Small intestine (tissue), 7 donors: Measurements from ENCODE around the gene CNGA4. TPM values are rescaled to one million over a fixed set of nuclear protein-coding genes. Genes with fewer than 3 reads are reported as not detected.
"Not testable (repeated sequence)": the region's sequence is repeated elsewhere in the genome, so short reads cannot be mapped to it uniquely, and the experiment has no call there.

Experiments used
- DNase-seq, 2 donors: peaks; one replicate each; pipeline versions ENCODE4 v3.0.0 to v3.0.0-alpha.2; 2013
- FAIRE-seq: peaks from 2 replicates; lab custom pipeline; 2012; peaks lifted over from hg19 to GRCh38; lab: Jason Lieb, UNC
- H3K27ac ChIP-seq, 3 donors: one replicate each; pipeline ENCODE4 v1.5.1; 2013; ENCODE audit warnings: low read length in 2 of 3, mild to moderate bottlenecking in 2 of 3, control low read depth in 1 of 3, inconsistent platforms in 1 of 3, low read depth in 1 of 3, moderate library complexity in 1 of 3
- H3K27me3 ChIP-seq, 3 donors: one replicate each; pipeline ENCODE4 v1.6.1; 2013; ENCODE audit warnings: low read length in 3 of 3, inconsistent platforms in 1 of 3; ENCODE audit not compliant: control insufficient read depth in 3 of 3, insufficient read depth in 3 of 3
- H3K36me3 ChIP-seq, 3 donors: one replicate each; pipeline ENCODE4 v1.6.1; 2013; ENCODE audit warnings: low read length in 3 of 3, inconsistent platforms in 1 of 3, low read depth in 1 of 3, mild to moderate bottlenecking in 1 of 3, moderate library complexity in 1 of 3; ENCODE audit not compliant: control insufficient read depth in 3 of 3, insufficient read depth in 2 of 3
- H3K4me1 ChIP-seq, 3 donors: one replicate each; pipeline ENCODE4 v1.6.1; 2013; ENCODE audit warnings: low read length in 2 of 3, inconsistent platforms in 1 of 3, low read depth in 1 of 3, mild to moderate bottlenecking in 1 of 3, moderate library complexity in 1 of 3; ENCODE audit not compliant: control insufficient read depth in 3 of 3, insufficient read depth in 2 of 3
- H3K4me3 ChIP-seq, 3 donors: one replicate each; pipeline ENCODE4 v1.5.1; 2013; ENCODE audit warnings: low read length in 3 of 3, control low read depth in 1 of 3, inconsistent platforms in 1 of 3, low read depth in 1 of 3, mild to moderate bottlenecking in 1 of 3, moderate library complexity in 1 of 3
- H3K9me3 ChIP-seq, 2 donors: one replicate each; pipeline ENCODE4 v1.6.1; 2013; ENCODE audit warnings: low read depth in 1 of 2, low read length in 1 of 2; ENCODE audit not compliant: control insufficient read depth in 2 of 2, insufficient read depth in 1 of 2
- WGBS, 3 donors: extraction: QIAGEN DNeasy Blood & Tissue Kit; methylation state at CpG; one replicate each; pipeline ENCODE4 v1.1.7; 2013; 5-methylcytosine and 5-hydroxymethylcytosine counted together
- polyA plus RNA-seq, 4 donors: library from polyadenylated mRNA; stranded (reverse) in 3 of 4; unstranded in 1 of 4; fragments of 200-250 nt in 3 of 4; fragments of 120-200 nt in 1 of 4; gene quantifications; one replicate each; pipeline versions ENCODE4 v1.2.1 to v1.2.3, GENCODE V29; 2013
- donor health status: healthy with polysubstance abuse.
- donor health status: control.
- donor health status: control.
- donor health status: Bipolar disorder and iron deficiency.
- donor health status: healthy.

Gene CNGA4
- polyA plus RNA-seq, 4 donors: 0.09 to 0.32 TPM; not detected in 2

DNA sequence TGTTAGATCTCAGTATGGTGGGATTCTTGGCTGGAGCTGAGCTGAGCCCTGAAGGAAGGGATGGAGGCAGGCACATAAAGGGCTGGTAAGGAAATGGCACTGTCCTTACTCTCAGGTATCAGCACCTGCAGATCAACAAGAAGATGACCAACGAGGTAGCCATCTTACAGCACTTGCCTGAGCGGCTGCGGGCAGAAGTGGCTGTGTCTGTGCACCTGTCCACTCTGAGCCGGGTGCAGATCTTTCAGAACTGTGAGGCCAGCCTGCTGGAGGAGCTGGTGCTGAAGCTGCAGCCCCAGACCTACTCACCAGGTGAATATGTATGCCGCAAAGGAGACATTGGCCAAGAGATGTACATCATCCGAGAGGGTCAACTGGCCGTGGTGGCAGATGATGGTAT is 2.4 kb downstream of the CNGA4 start:
- no peak for FAIRE-seq
- no peaks in the 10 kb centered on the region for H3K9me3 ChIP-seq
- 90 to 94% (median 93%) methylated on average over 7 of the region's 7 CpGs for WGBS, 3 donors
- no peaks in the 10 kb centered on the region for H3K36me3 ChIP-seq
- no peak overlapping the region for H3K27ac ChIP-seq
- no peak overlapping the region for H3K4me3 ChIP-seq
- H3K4me1 ChIP-seq: peaks cover 0 to 5% (median 0%) of the 10 kb centered on the region in 3 donors
- DNase-seq: no peak
- H3K27me3 ChIP-seq: peaks cover 0 to 3% (median 0%) of the 10 kb centered on the region in 3 donors

DNA sequence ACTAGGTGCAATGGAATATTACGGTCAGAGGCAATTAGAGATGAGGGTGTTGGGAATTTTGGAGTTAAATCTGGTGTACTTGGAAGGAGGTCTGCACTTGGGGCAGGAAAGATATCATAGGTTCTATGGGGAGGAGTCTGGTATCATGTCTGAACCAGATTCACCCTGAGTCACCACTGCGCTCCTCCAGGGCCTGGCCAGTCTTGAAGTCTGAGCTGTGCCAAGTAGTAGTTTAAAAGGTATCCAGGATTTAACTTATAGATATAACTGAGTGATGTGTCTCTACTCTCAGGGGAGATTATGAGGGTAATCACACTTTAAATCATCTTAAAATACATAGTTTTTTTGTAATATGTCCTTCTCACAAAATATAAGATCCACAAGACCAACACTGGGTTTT is 6.6 kb downstream of the CNGA4 start:
- no peaks in the 10 kb centered on the region for H3K36me3 ChIP-seq
- DNase-seq: no peak
- WGBS, 3 donors: 92 to 97% (median 95%) methylated on average over 2 of the region's 2 CpGs
- H3K4me3 ChIP-seq: no peak overlapping the region
- no peaks in the 10 kb centered on the region for H3K9me3 ChIP-seq
- H3K27me3 ChIP-seq: peaks cover 0 to 3% (median 0%) of the 10 kb centered on the region in 3 donors
- H3K27ac ChIP-seq: no peak overlapping the region
- no peak for FAIRE-seq
- H3K4me1 ChIP-seq: peaks cover 0 to 6% (median 5%) of the 10 kb centered on the region in 3 donors

DNA sequence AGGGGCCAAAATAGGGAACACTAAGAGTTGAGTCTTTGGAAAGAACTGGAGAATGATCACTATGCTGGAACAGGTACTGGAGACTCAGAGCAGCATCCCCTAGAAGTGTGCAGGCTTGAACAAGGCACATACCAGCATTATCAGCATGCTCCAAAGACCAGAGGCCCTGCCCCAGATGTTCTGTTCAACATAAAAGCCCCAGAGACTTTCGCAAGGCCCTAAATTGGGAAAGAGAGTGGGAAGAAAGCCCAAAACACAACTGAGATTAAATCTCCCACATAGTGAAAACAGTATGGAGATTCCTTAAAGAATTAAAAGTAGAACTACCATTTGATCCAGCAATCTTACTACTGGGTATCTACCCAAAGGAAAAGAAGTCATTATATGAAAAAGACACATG is 9.4 kb downstream of the CNGA4 start:
- 89 to 100% (median 91%) methylated on average over 1 of the region's 1 CpG for WGBS, 3 donors
- H3K9me3 ChIP-seq: no peaks in the 10 kb centered on the region
- H3K4me3 ChIP-seq: no peak overlapping the region
- peaks cover 0 to 3% (median 0%) of the 10 kb centered on the region in 3 donors for H3K27me3 ChIP-seq
- H3K27ac ChIP-seq: no peak overlapping the region
- peaks cover 9 to 30% (median 10%) of the 10 kb centered on the region in 3 donors for H3K4me1 ChIP-seq
- DNase-seq (no peak), FAIRE-seq (no peak)
- H3K36me3 ChIP-seq: no peaks in the 10 kb centered on the region

DNA sequence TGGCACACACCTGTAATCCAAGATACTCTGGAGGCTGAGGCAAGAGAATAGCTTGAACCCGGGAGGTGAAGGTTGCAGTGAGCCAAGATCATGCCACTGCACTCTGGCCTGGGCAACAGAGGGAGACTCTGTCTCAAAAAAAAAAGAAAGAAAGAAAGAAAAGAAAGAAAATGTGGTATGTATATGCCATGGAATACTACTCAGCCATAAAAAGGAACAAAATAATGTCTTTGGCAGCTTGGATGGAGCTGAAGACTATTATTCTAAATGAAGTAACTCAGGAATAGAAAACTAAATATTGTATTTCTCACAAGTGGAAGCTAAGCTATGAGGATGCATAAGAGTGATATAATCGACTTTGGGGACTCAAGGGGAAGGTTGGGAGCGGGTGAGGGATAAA is 10.0 kb downstream of the CNGA4 start:
- not testable (repeated sequence) for H3K4me3 ChIP-seq, H3K9me3 ChIP-seq, H3K27me3 ChIP-seq, FAIRE-seq, H3K36me3 ChIP-seq, DNase-seq, H3K27ac ChIP-seq
- peaks cover 9 to 32% (median 10%) of the 10 kb centered on the region in 3 donors for H3K4me1 ChIP-seq
- WGBS, 3 donors: 68 to 91% (median 77%) methylated on average over 3 of the region's 3 CpGs

DNA sequence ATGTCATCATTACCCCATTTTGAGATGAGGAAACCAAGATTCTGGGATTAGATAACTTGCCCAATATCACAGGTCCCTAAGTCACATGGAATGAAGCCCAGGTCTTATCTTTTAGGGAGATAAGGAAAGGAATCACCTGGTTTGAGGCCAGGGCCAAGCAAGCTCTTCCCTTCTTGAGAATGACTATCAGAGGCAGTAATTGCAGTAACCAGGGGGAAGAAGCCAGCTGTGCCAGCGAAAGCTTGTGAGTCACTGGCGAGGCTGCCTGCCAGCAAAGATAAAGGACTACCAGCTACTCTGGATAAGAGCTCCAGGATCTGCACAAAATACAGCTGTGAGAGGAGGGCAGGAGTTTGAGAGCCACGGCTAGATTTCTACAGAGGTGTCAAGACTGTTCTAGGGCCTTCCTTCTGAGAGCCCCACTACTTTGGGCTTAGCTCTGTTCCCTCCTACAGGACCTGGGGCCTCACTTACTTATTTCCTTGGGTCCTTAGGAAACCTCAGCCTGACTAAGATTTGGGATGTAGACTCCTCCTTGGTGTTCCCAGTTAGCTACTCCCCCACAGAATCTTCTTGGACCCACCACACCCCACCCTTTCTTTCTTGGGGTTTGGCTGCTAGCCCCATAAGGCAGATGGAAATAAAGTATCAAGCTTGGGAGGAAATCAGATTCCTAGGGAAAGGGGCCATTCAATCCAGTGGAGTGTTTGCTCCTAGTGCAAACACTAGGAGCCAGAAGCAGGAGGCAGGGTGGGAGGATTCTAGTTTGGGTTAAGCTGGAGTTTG is 11.1 kb downstream of the CNGA4 start:
- WGBS, 3 donors: 15 to 45% (median 31%) methylated on average over 3 of the region's 3 CpGs
- no peak for FAIRE-seq
- no peaks in the 10 kb centered on the region for H3K9me3 ChIP-seq
- peaks cover 9 to 32% (median 10%) of the 10 kb centered on the region in 3 donors for H3K4me1 ChIP-seq
- H3K27ac ChIP-seq: no peak overlapping the region
- H3K4me3 ChIP-seq: no peak overlapping the region
- peaks cover 0 to 3% (median 0%) of the 10 kb centered on the region in 3 donors for H3K27me3 ChIP-seq
- H3K36me3 ChIP-seq: no peaks in the 10 kb centered on the region
- peak; percentile 58 to 89 for DNase-seq

DNA sequence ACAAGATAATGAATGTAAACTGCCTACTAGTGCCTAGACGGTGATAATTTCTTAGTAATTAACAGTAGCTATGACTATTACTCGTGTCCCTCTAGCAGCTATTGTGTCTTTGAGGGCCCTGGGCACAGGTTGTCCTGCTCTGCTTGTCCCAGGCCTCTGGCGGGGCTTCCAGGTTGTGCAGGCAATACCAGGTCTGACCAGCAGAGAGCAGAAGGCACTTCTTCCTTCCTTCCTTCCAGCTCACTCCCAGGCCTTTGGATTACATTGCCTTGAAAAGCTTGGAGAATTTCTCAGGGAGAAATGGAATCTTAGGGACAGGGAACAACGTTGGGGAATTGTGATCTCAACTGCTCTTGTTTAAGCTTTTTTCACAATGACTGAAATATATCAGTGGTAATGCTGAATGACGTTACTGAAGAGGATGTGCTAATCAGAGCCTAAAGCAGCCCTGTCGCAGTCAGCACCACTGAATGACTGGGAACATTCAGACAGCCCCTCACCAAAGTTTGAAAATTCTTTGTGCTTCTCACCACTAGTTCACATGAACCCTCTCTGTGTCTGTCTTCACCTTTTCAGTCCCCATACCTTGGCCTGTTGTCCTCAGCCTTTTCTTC is 12.3 kb downstream of the CNGA4 start:
- DNase-seq (peak; percentile 79 to 89), FAIRE-seq (no peak)
- Histone ChIP-seq H3K4me1 (peaks cover 9 to 32% (median 10%) of the 10 kb centered on the region in 3 donors), H3K27ac (peak overlapping the region in 2 of 3 donors; percentile 22 to 88), H3K4me3 (no peak overlapping the region), H3K36me3 (no peaks in the 10 kb centered on the region), H3K9me3 (no peaks in the 10 kb centered on the region), H3K27me3 (no peaks in the 10 kb centered on the region)
- 29 to 47% (median 39%) methylated on average over 6 of the region's 6 CpGs for WGBS, 3 donors

DNA sequence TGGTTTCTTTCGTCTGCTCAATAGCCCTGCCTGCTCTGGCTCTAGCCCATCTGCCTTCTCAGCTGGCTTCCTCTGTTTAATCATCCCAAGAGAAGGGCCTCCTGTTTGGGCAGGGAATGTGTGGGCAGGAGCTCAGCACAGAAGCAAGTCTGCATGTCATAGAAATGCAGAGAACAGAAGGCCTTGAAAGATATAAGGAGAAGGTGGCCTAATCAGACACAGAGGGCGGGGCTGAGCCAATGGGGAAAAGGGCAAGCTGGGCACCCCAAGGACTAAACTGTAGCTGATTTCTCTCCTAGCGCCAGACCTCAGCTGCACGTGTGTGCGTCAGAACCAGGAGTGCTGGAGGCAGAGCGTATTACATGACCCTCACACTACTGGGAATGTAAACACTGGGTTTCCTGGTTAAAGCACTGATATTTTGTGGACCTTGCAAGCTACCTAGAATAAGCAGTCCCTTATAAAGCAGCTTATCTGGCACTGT is 13.1 kb downstream of the CNGA4 start:
- DNase-seq (peak; percentile 83 to 84), FAIRE-seq (no peak)
- peaks cover 9 to 32% (median 10%) of the 10 kb centered on the region in 3 donors for H3K4me1 ChIP-seq
- no peaks in the 10 kb centered on the region for H3K27me3 ChIP-seq
- no peaks in the 10 kb centered on the region for H3K9me3 ChIP-seq
- H3K4me3 ChIP-seq: no peak overlapping the region
- peak overlapping the region in 2 of 3 donors; percentile 22 to 88 for H3K27ac ChIP-seq
- 20 to 59% (median 41%) methylated on average over 6 of the region's 6 CpGs for WGBS, 3 donors
- H3K36me3 ChIP-seq: no peaks in the 10 kb centered on the region

DNA sequence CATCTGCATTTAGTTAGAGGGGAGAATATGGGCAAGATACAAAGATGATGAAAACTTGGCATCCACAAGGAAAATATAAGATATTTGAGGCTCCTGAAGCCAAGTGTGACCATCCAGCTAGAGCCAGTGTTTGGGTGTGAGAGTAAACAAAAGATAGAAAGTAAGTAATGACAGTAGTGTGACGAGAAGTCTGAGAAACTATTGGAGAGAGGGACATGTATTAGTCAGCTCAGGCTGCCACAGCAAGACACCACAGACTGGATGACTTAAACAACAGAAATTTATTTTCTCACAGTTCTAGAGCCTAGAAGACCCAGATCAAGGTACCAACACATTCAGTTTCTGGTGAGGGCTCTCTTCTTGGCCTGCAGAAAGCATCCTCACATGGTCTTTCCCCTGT is 14.3 kb downstream of the CNGA4 start:
- Histone ChIP-seq H3K27me3 (peaks cover 0 to 10% (median 10%) of the 10 kb centered on the region in 3 donors), H3K36me3 (no peaks in the 10 kb centered on the region), H3K9me3 (no peaks in the 10 kb centered on the region), H3K27ac (peak overlapping the region in 1 of 3 donors; percentile 88), H3K4me3 (no peak overlapping the region), H3K4me1 (peaks cover 9 to 32% (median 10%) of the 10 kb centered on the region in 3 donors)
- WGBS, 3 donors: 50 to 62% (median 54%) methylated on average over 1 of the region's 1 CpG
- FAIRE-seq (no peak), DNase-seq (no peak)
